ENCODE data around the gene SDCCAG8. TPM values are rescaled to one million over a fixed set of nuclear protein-coding genes. Genes with fewer than 3 reads are reported as not detected.

The SDCCAG8 gene
- total RNA-seq, 1 experiment from 2014 or later = 14.0 TPM

Small RNAs within 50 kb of the gene (microRNA-seq; reads per million reads assigned to microRNA genes)
- gene MIR4677 (ENCODE audit: unreplicated experiment) = not detected

Other genes with a start within 250 kb of the SDCCAG8 start
- 89.3 TPM for gene CEP170, start 760 bp upstream of the SDCCAG8 start, total RNA-seq (2021; ENCODE audit: unreplicated experiment)